HUES48 (cell line): Measurements from ENCODE around the gene MAST2.
A peak's percentile ranks its signal among the peaks of the same experiment; 100 is the strongest.
"Not testable (repeated sequence)": the region's sequence is repeated elsewhere in the genome, so short reads cannot be mapped to it uniquely, and the experiment has no call there.

Source experiments
- H3K27ac ChIP-seq: one replicate; pipeline ENCODE4 v1.7.0; 2013; ENCODE audit warnings: low read depth, low read length, inconsistent platforms
- H3K27me3 ChIP-seq: 2 replicates; pipeline ENCODE4 v1.6.1; 2013; ENCODE audit warnings: mild to moderate bottlenecking, low read length; ENCODE audit not compliant: control insufficient read depth, insufficient read depth
- H3K36me3 ChIP-seq: 2 replicates; pipeline ENCODE4 v1.6.1; 2013; ENCODE audit warnings: low read length; ENCODE audit not compliant: control insufficient read depth, insufficient read depth
- H3K4me1 ChIP-seq: 2 replicates; pipeline ENCODE4 v1.6.1; 2013; ENCODE audit warnings: mild to moderate bottlenecking, low read length; ENCODE audit not compliant: control insufficient read depth, insufficient read depth
- H3K4me3 ChIP-seq: 2 replicates; pipeline ENCODE4 v1.5.1; 2013; ENCODE audit warnings: mild to moderate bottlenecking, low read depth, low read length
- H3K9ac ChIP-seq: 2 replicates; pipeline ENCODE4 v1.6.1; 2013; ENCODE audit warnings: mild to moderate bottlenecking, low read depth, low read length, moderate library complexity
- H3K9me3 ChIP-seq: 2 replicates; pipeline ENCODE4 v1.6.1; 2013; ENCODE audit warnings: low read length; ENCODE audit not compliant: control insufficient read depth, insufficient read depth

Gene MAST2

DNA sequence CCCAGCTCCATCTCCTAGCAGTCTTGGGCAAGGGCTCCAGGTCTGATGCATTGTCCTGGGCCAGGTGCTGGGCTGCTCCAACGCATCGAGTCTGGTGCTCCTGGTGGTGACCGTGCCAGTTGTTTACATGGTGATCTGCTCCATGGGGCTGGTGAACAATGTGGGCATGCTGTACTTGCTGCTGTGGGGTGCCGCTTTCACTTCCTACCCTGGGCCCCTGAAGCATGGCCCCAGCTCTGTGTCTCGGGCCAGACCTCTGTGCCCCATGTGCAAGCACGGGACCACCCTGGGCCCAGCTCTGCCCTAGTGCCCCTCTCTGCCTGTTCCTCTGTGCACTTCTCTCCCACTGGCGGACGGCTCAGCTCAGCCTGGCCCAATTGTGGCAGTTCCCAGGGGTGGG, 119.4 kb downstream of the MAST2 start:
- H3K4me1 ChIP-seq: peaks cover 25% of the 10 kb centered on the region

DNA sequence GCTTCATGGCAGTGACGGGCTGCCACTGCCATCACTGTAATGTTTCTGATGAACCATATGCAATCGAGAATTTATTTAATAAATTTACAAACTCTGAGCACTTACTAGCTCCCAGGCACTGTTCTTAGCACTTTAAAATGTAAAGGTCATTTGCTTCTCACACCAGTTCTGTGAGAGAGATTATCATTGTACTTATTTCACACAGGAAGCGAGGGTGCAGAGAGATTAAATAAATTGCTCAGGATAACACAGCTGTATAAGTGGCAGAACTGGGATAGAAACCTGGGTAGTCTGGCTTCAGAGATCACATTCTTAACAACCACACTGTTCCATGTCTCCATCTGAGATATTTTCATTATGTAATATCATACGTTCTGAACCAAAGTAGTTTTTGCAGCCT, 119.9 kb downstream of the MAST2 start:
- H3K9me3 ChIP-seq: no peaks in the 10 kb centered on the region
- H3K4me1 ChIP-seq: peaks cover 31% of the 10 kb centered on the region
- H3K9ac ChIP-seq: no peak overlapping the region
- no peaks in the 10 kb centered on the region for H3K27me3 ChIP-seq
- H3K4me3 ChIP-seq: no peak overlapping the region
- H3K36me3 ChIP-seq: no peaks in the 10 kb centered on the region
- no peak overlapping the region for H3K27ac ChIP-seq

More for the DNA sequence above, 119.4 kb downstream of the MAST2 start:
- H3K36me3 ChIP-seq: no peaks in the 10 kb centered on the region
- no peak overlapping the region for H3K9ac ChIP-seq
- no peak overlapping the region for H3K4me3 ChIP-seq
- H3K27me3 ChIP-seq: no peaks in the 10 kb centered on the region
- H3K9me3 ChIP-seq: no peaks in the 10 kb centered on the region
- no peak overlapping the region for H3K27ac ChIP-seq

- Histone ChIP-seq H3K36me3 (no peaks in the 10 kb centered on the region), H3K9ac (no peak overlapping the region), H3K4me3 (no peak overlapping the region), H3K27ac (peak overlapping the region; percentile 95), H3K9me3 (no peaks in the 10 kb centered on the region), H3K4me1 (peaks cover 42% of the 10 kb centered on the region), H3K27me3 (no peaks in the 10 kb centered on the region)
Observed at GRCh38 chr1:45924736-45925135, 121.3 kb downstream of the MAST2 start.

DNA sequence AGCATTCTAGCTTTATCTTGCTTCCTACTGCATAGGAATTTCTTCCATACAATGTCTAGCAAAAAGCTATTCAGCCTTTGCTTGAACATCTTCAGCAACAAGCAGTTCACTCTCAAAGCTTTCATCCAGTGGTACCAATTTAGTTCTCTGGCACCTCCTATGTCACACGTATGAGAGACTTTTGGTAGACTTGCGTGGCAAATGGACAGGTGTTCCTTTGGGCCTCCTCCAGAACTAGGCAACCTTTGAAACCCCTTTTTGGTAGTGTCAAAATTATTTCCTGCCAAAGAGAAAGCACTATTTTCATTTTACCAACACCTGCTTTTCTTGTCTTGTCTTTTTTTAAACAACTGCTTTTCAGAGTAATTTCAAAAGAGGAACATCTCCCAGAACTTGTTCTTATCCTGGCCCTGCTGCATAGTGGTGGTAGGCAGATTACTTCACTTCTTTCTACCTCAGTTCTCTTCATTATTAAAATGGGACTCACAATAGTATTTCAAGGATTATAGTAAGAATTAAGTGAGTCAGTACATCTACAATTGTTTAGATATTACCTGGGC, 122.4 kb downstream of the MAST2 start:
- no peaks in the 10 kb centered on the region for H3K27me3 ChIP-seq
- H3K4me1 ChIP-seq: peaks cover 51% of the 10 kb centered on the region
- H3K4me3 ChIP-seq: peak overlapping the region; percentile 49
- no peaks in the 10 kb centered on the region for H3K9me3 ChIP-seq
- peak overlapping the region; percentile 95 for H3K27ac ChIP-seq
- H3K36me3 ChIP-seq: no peaks in the 10 kb centered on the region
- no peak overlapping the region; the same call in 1 of the 2 replicates for H3K9ac ChIP-seq

DNA sequence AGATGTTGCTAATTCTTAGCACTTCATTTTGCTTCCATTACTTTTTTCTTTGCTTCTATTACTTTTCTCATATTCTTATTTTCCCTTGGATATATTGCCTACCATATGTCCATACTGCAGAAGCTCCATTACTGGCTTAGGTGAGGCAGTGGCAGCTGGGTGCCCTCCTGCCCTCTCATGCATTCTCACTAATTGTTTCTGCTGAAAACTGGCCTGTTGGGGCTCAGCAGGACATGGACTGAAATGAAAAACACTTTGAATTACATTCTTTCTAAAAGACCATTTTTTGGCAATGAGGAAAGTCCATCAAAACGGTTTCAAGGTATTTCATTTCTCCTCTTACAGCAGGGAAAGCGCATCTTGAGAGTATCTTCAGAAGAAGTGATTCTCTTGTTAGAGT, 122.9 kb downstream of the MAST2 start:
- Histone ChIP-seq H3K9ac (peak overlapping the region; percentile 42; the same call in 1 of the 2 replicates), H3K4me3 (peak overlapping the region; percentile 49), H3K27me3 (no peaks in the 10 kb centered on the region), H3K9me3 (no peaks in the 10 kb centered on the region), H3K27ac (peak overlapping the region; percentile 95), H3K4me1 (peaks cover 54% of the 10 kb centered on the region), H3K36me3 (no peaks in the 10 kb centered on the region)

GRCh38 chr1:45927231-45927915, 124.0 kb downstream of the MAST2 start:
- Histone ChIP-seq H3K4me1 (peaks cover 54% of the 10 kb centered on the region), H3K9ac (0 out of 2 replicates have a peak overlapping the region, but pooled peaks have one; percentile 25), H3K4me3 (peak overlapping the region; percentile 49), H3K27ac (peak overlapping the region; percentile 95)
- H3K36me3 ChIP-seq, H3K27me3 ChIP-seq, H3K9me3 ChIP-seq: not testable (repeated sequence)

GRCh38 chr1:45928486-45929205, 125.2 kb downstream of the MAST2 start:
- peaks cover 54% of the 10 kb centered on the region for H3K4me1 ChIP-seq
- no peaks in the 10 kb centered on the region for H3K9me3 ChIP-seq
- H3K9ac ChIP-seq: no peak overlapping the region
- no peaks in the 10 kb centered on the region for H3K36me3 ChIP-seq
- H3K4me3 ChIP-seq: peak overlapping the region; percentile 30; the same call in 1 of the 2 replicates
- H3K27ac ChIP-seq: peak overlapping the region; percentile 95
- H3K27me3 ChIP-seq: no peaks in the 10 kb centered on the region

- peak overlapping the region; percentile 30 for H3K4me3 ChIP-seq
- H3K9ac ChIP-seq: peak overlapping the region; percentile 2; the same call in 1 of the 2 replicates
- H3K27me3 ChIP-seq: no peaks in the 10 kb centered on the region
- H3K9me3 ChIP-seq: no peaks in the 10 kb centered on the region
- H3K4me1 ChIP-seq: peaks cover 54% of the 10 kb centered on the region
- H3K36me3 ChIP-seq: no peaks in the 10 kb centered on the region
- H3K27ac ChIP-seq: peak overlapping the region; percentile 95
Observed at GRCh38 chr1:45929257-45929687, 125.9 kb downstream of the MAST2 start.

DNA sequence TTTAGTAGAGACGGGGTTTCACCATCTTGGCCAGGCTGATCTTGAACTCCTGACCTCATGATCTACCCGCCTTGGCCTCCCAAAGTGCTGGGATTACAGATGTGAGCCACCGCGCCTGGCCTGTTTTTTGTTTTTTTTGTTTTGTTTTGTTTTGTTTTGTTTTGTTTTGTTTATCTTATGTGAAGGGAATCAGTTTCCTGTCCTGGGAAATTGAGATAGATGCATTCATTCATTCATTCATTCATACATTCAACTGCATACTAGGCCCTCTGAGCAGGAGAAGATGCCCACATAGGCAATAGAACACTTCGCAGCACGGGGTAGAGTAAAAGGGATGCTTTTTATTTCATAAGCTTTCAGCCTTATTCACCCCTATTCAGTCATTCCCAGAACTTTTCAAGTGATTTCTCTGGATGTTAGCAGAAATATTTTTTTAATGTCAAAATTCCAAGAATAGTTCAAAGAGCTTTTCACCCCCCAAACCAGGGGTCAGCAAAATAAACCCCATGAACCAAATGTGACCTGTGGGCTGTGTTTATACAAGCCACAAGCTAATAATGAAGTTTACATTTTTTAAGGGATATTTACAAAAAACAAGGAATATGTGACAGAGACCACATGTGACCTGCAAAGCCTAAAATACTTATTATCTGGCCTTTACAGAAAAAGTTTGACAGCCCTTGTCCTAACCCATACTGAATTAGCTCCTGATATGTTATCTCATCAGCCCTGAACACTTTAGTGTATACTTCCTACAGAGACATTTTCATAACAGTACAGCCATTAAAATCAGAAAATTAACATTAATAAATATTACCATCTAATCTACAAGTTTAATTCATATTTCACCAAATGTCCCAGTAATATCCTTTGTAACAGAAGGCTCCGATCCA, 127.1 kb downstream of the MAST2 start:
- H3K27ac ChIP-seq: peak overlapping the region; percentile 95
- peaks cover 46% of the 10 kb centered on the region for H3K4me1 ChIP-seq

GRCh38 chr1:45932205-45932604, 128.8 kb downstream of the MAST2 start:
- H3K36me3 ChIP-seq, H3K9ac ChIP-seq, H3K27ac ChIP-seq, H3K9me3 ChIP-seq, H3K4me3 ChIP-seq, H3K27me3 ChIP-seq: not testable (repeated sequence)
- peaks cover 45% of the 10 kb centered on the region for H3K4me1 ChIP-seq

More for the DNA sequence above, 127.1 kb downstream of the MAST2 start:
- Histone ChIP-seq H3K9ac (no peak overlapping the region), H3K9me3 (no peaks in the 10 kb centered on the region), H3K4me3 (no peak overlapping the region), H3K27me3 (no peaks in the 10 kb centered on the region), H3K36me3 (no peaks in the 10 kb centered on the region)
